Caco-2 (cell line): ENCODE measurements around the gene MAD1L1. TPM values are rescaled to one million over a fixed set of nuclear protein-coding genes. Genes with fewer than 3 reads are reported as not detected.

Source experiments
- BruUV-seq: library from RNA; stranded (reverse); fragments of 400-500 nt; replicated peaks from 2 replicates; lab custom pipeline; 2021; lab: Mats Ljungman, UMichigan
- CTCF ChIA-PET: fragments of 300-600 bp; sonication (Branson Sonifier 250); formaldehyde crosslinking; loops from one replicate; lab custom pipeline; 2022; ENCODE audit warnings: antibody characterized with exemption; lab: Charles Lee
- POLR2A ChIA-PET: fragments of 300-600 bp; sonication (Branson Sonifier 250); formaldehyde crosslinking; loops from one replicate; lab custom pipeline; 2022; ENCODE audit warnings: antibody characterized with exemption; lab: Charles Lee
- DNase-seq, 2 experiments: peaks; one replicate each; pipeline versions ENCODE4 v3.0.0 to v3.0.0-alpha.2; 2020 to 2022
- H3K27me3 ChIP-seq: replicated peaks from 2 replicates; pipeline ENCODE4 v1.6.0; 2011; ENCODE audit warnings: low read length; ENCODE audit not compliant: control insufficient read depth, insufficient read depth
- H3K36me3 ChIP-seq: 2 replicates; pipeline ENCODE4 v1.5.1; 2011; ENCODE audit warnings: low read length; ENCODE audit not compliant: control insufficient read depth, insufficient read depth
- H3K4me1 ChIP-seq: fragments of 250-450 bp; sonication (Bioruptor Pico); 2 replicates; pipeline ENCODE4 v1.5.1; 2020; ENCODE audit warnings: mild to moderate bottlenecking
- H3K4me3 ChIP-seq: 2 replicates; pipeline ENCODE4 v1.5.1; 2011; ENCODE audit warnings: low read depth, mild to moderate bottlenecking, control low read depth, low read length
- H3K9me3 ChIP-seq: fragments of 250-450 bp; sonication (Bioruptor Pico); 2 replicates; pipeline ENCODE4 v1.5.1; 2020; ENCODE audit warnings: mild to moderate bottlenecking, moderate library complexity
- H3K27ac Mint-ChIP-seq: one replicate; pipeline ENCODE4 v1.8.0; 2022; ENCODE audit warnings: mixed read lengths; ENCODE audit not compliant: unreplicated experiment
- H3K27me3 Mint-ChIP-seq: one replicate; pipeline ENCODE4 v1.8.0; 2022; ENCODE audit warnings: mixed read lengths; ENCODE audit not compliant: insufficient read depth, unreplicated experiment
- H3K36me3 Mint-ChIP-seq: one replicate; pipeline ENCODE4 v1.8.0; 2022; ENCODE audit warnings: mild to moderate bottlenecking, mixed read lengths; ENCODE audit not compliant: insufficient read depth, unreplicated experiment
- H3K4me1 Mint-ChIP-seq: one replicate; pipeline ENCODE4 v1.8.0; 2022; ENCODE audit warnings: low read depth, mixed read lengths; ENCODE audit not compliant: unreplicated experiment
- H3K4me3 Mint-ChIP-seq: one replicate; pipeline ENCODE4 v1.8.0; 2022; ENCODE audit warnings: mild to moderate bottlenecking, moderate library complexity, mixed read lengths; ENCODE audit not compliant: unreplicated experiment
- H3K9me3 Mint-ChIP-seq: one replicate; pipeline ENCODE4 v1.8.0; 2022; ENCODE audit warnings: mixed read lengths; ENCODE audit not compliant: unreplicated experiment
- CTCF ChIP-seq, 2 experiments: fragments of 200-600 bp in 1 of 2; IDR thresholded peaks; 1 replicate in 1 of 2; 2 replicates in 1 of 2; pipeline versions ENCODE4 v1.5.1 to v1.8.0; 2011 to 2022; ENCODE audit warnings: antibody characterized with exemption in 1 of 2, control low read depth in 1 of 2, inconsistent platforms in 1 of 2, low read depth in 1 of 2, low read length in 1 of 2, mild to moderate bottlenecking in 1 of 2, moderate library complexity in 1 of 2; ENCODE audit not compliant: insufficient read depth in 1 of 2, severe bottlenecking in 1 of 2, unreplicated experiment in 1 of 2
- intact Hi-C: fragments of 100-400 bp; cut with micrococcal nuclease; formaldehyde crosslinking; loops from one replicate; pipeline ENCODE4 v1.10.0; 2022; ENCODE audit not compliant: unreplicated experiment
- total RNA-seq: library from RNA; stranded (reverse); gene quantifications from 2 replicates; pipeline ENCODE4 v1.2.3, GENCODE V29; 2022

The MAD1L1 gene
- total RNA-seq, 1 experiment from 2014 or later = 58.6 TPM

- DNase-seq = no peak
- Histone ChIP-seq H3K4me1 (no peaks in the 10 kb centered on the region), H3K9me3 (no peaks in the 10 kb centered on the region), H3K27me3 (no peaks in the 10 kb centered on the region), H3K4me3 (no peak overlapping the region), H3K36me3 (no peaks in the 10 kb centered on the region; the same call in none of the 2 replicates)
- no TSS peak for BruUV-seq
- Mint-ChIP-seq H3K36me3 (peaks cover 23% of the 10 kb centered on the region), H3K4me1 (peaks cover 4% of the 10 kb centered on the region), H3K27me3 (no peaks in the 10 kb centered on the region), H3K4me3 (no peak overlapping the region), H3K27ac (no peak overlapping the region), H3K9me3 (no peaks in the 10 kb centered on the region)
- POLR2A ChIA-PET = no interaction called here
- intact Hi-C loops = no loop called here
- CTCF ChIA-PET = no interaction called here
- no peak for TF ChIP-seq CTCF (IDR thresholded peaks at IDR 0.05; ENCODE audit: insufficient read depth in 1 of 2, low read depth in 1 of 2, low read length in 1 of 2, severe bottlenecking in 1 of 2, unreplicated experiment in 1 of 2)
Measured at GRCh38 chr7:1952781-1953180, 280.0 kb downstream of the MAD1L1 start.

DNA sequence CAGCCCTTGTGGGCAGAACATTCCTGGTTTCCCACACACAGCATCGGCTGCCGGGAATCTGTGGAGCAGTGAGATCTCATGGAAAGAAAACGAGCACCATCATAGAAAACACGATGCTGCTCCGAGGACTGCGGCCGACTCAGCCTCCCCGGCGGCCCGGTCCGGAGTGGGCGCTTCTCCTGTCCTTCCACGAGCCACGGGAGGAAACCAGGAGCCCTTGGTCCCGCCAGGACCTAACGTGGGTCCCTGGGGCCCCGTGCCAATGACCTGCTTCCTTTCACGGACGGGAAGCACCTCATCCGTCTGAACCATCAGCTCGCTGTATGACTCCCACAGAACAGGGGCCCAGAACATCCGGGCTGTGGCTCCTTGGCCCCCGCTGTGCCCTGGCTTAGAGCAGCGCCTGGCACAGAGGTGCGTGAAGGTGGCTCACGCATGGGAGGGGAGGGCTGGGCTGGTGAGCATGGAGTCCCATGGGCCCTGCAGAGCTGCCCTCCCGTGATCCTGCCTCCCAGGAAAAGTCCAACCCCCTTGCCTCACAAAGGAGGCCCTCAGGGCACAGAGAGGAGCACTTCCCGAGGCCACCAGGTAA is 280.5 kb downstream of the MAD1L1 start:
- no peak for DNase-seq
- Mint-ChIP-seq H3K4me1 (no peaks in the 10 kb centered on the region), H3K27ac (no peak overlapping the region), H3K27me3 (no peaks in the 10 kb centered on the region), H3K9me3 (no peaks in the 10 kb centered on the region), H3K36me3 (peaks cover 18% of the 10 kb centered on the region), H3K4me3 (no peak overlapping the region)
- Histone ChIP-seq H3K27me3 (no peaks in the 10 kb centered on the region), H3K9me3 (no peaks in the 10 kb centered on the region), H3K4me3 (no peak overlapping the region), H3K36me3 (no peaks in the 10 kb centered on the region; the same call in none of the 2 replicates), H3K4me1 (no peaks in the 10 kb centered on the region)
- TF ChIP-seq CTCF (IDR thresholded peaks at IDR 0.05; ENCODE audit: insufficient read depth in 1 of 2, low read depth in 1 of 2, low read length in 1 of 2, severe bottlenecking in 1 of 2, unreplicated experiment in 1 of 2) = no peak
- ChIA-PET CTCF (no interaction called here), POLR2A (no interaction called here)
- no TSS peak for BruUV-seq
- intact Hi-C loops = no loop called here

GRCh38 chr7:1951600-1951999 is 281.1 kb downstream of the MAD1L1 start:
- Mint-ChIP-seq H3K36me3 (peaks cover 12% of the 10 kb centered on the region), H3K27ac (peak overlapping the region; percentile 7), H3K4me1 (no peaks in the 10 kb centered on the region), H3K27me3 (no peaks in the 10 kb centered on the region), H3K9me3 (no peaks in the 10 kb centered on the region), H3K4me3 (no peak overlapping the region)
- Histone ChIP-seq H3K27me3 (no peaks in the 10 kb centered on the region), H3K36me3 (no peaks in the 10 kb centered on the region; the same call in 1 of the 2 replicates), H3K4me1 (no peaks in the 10 kb centered on the region), H3K9me3 (no peaks in the 10 kb centered on the region), H3K4me3 (no peak overlapping the region)
- no peak for TF ChIP-seq CTCF (IDR thresholded peaks at IDR 0.05; ENCODE audit: insufficient read depth in 1 of 2, low read depth in 1 of 2, low read length in 1 of 2, severe bottlenecking in 1 of 2, unreplicated experiment in 1 of 2)
- CTCF ChIA-PET = no interaction called here
- intact Hi-C loops = no loop called here
- DNase-seq = no peak
- no TSS peak for BruUV-seq
- POLR2A ChIA-PET = no interaction called here
